Measurements from ENCODE around the gene DNLZ. TPM values are rescaled to one million over a fixed set of nuclear protein-coding genes. Genes with fewer than 3 reads are reported as not detected.
A peak's percentile ranks its signal among the peaks of the same experiment; 100 is the strongest.

The DNLZ gene
- total RNA-seq, 1 donor from 2014 or later = 27.1 TPM

GRCh38 chr9:136403915-136404800 lies 40.6 kb upstream of the DNLZ start:
- ChIA-PET CTCF (no interaction called here), POLR2A (interaction anchor here (0.5 to 2.0 kb wide), 7 partner anchors 9 to 836 kb away, joined by 3 to 9 read pairs (median 4); partner anchors contain the start of gene DNLZ)
- H3K27me3 Mint-ChIP-seq = no peaks in the 10 kb centered on the region
- DNase-seq (no peak), ATAC-seq (ENCODE audit: low read depth) (peak; percentile 18)
- intact Hi-C loops (cut with micrococcal nuclease) = loop anchor here (5.0 to 10.0 kb wide), 2 partner anchors 159 to 287 kb away; partner anchors contain the start of genes QSOX2 and TMEM250
- TF ChIP-seq, protein P1, sequence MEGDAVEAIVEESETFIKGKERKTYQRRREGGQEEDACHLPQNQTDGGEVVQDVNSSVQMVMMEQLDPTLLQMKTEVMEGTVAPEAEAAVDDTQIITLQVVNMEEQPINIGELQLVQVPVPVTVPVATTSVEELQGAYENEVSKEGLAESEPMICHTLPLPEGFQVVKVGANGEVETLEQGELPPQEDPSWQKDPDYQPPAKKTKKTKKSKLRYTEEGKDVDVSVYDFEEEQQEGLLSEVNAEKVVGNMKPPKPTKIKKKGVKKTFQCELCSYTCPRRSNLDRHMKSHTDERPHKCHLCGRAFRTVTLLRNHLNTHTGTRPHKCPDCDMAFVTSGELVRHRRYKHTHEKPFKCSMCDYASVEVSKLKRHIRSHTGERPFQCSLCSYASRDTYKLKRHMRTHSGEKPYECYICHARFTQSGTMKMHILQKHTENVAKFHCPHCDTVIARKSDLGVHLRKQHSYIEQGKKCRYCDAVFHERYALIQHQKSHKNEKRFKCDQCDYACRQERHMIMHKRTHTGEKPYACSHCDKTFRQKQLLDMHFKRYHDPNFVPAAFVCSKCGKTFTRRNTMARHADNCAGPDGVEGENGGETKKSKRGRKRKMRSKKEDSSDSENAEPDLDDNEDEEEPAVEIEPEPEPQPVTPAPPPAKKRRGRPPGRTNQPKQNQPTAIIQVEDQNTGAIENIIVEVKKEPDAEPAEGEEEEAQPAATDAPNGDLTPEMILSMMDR (IDR thresholded peaks at IDR 0.05) = no peak
- H3K27ac Mint-ChIP-seq = peak overlapping the region; percentile 85
- peak overlapping the region; percentile 52 for H3K4me3 Mint-ChIP-seq
- H3K9me3 Mint-ChIP-seq = no peaks in the 10 kb centered on the region
- peaks cover 50% of the 10 kb centered on the region for H3K36me3 Mint-ChIP-seq (ENCODE audit: low read depth)
- peaks cover 59% of the 10 kb centered on the region for H3K4me1 Mint-ChIP-seq

GRCh38 chr9:136403538-136403914 lies 40.0 kb upstream of the DNLZ start:
- no peaks in the 10 kb centered on the region for H3K27me3 Mint-ChIP-seq
- ChIA-PET CTCF (no interaction called here), POLR2A (interaction anchor here (1.0 to 2.0 kb wide), 5 partner anchors 10 to 837 kb away, joined by 3 to 9 read pairs (median 4); partner anchors contain the start of gene DNLZ)
- DNase-seq (peak; percentile 37), ATAC-seq (ENCODE audit: low read depth) (peak; percentile 73)
- intact Hi-C loops (cut with micrococcal nuclease) = loop anchor here (5.0 to 10.0 kb wide), 2 partner anchors 159 to 286 kb away; partner anchors contain the start of genes QSOX2 and TMEM250
- H3K4me3 Mint-ChIP-seq = peak overlapping the region; percentile 35
- H3K36me3 Mint-ChIP-seq (ENCODE audit: low read depth) = peaks cover 48% of the 10 kb centered on the region
- H3K27ac Mint-ChIP-seq = peak overlapping the region; percentile 85
- no peaks in the 10 kb centered on the region for H3K9me3 Mint-ChIP-seq
- peaks cover 59% of the 10 kb centered on the region for H3K4me1 Mint-ChIP-seq
- TF ChIP-seq, protein P1 (IDR thresholded peaks at IDR 0.05) = no peak

GRCh38 chr9:136402067-136402466 lies 38.5 kb upstream of the DNLZ start:
- ATAC-seq (ENCODE audit: low read depth) = no peak

DNA sequence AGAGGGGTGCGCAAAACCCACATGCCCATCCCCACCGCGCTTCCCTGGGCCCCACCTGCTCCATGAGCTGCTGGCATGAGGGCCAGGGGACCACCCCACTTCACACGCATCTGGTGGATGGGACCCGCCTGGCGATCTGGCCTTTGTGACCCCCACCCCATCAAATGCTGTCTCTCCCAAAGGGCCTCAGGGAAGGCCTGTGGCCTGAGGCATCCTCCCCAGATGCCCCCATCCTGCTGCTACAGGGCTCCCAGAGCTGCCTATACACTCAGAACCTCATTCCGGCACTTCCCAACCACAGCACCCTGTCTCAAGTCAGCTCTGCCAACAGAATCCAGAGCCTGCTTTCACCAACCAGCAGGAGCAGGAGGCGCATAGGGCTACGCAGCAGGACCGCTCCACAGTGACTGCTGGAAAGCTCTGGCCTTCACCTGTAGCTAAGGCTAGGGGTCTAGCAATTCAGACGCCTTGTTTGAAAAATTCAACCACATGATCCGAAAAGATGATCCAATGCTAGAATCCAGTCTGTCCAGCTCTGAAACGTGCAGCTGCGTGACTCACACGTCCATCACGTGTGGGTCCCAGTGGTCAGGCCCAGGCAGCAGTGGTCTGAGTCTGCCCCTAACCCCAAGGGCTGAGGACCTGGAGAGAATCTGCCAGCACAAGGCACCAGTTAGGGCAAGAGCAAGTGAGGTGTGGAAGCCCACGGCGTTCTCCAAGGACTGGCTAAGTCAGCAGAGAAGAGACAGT lies 37.8 kb upstream of the DNLZ start:
- ChIA-PET POLR2A (interaction anchor here (0.5 to 2.8 kb wide), 4 partner anchors 8 to 45 kb away, joined by 4 to 14 read pairs (median 8); partner anchors contain the start of gene DNLZ), CTCF (interaction anchor here (1.5 kb wide), 4 partner anchors 8 to 38 kb away, joined by 3 to 8 read pairs (median 6); partner anchors contain the start of gene DNLZ)
- TF ChIP-seq, protein P1 (IDR thresholded peaks at IDR 0.05) = no peak
- no peak overlapping the region for H3K4me3 Mint-ChIP-seq
- intact Hi-C loops (cut with micrococcal nuclease) = loop anchor here (5.0 to 10.0 kb wide), 2 partner anchors 157 to 284 kb away; partner anchors contain the start of genes QSOX2 and TMEM250
- ATAC-seq (ENCODE audit: low read depth) (no peak), DNase-seq (no peak)
- no peaks in the 10 kb centered on the region for H3K9me3 Mint-ChIP-seq
- H3K4me1 Mint-ChIP-seq = peaks cover 54% of the 10 kb centered on the region
- peaks cover 52% of the 10 kb centered on the region for H3K36me3 Mint-ChIP-seq (ENCODE audit: low read depth)
- H3K27ac Mint-ChIP-seq = peak overlapping the region; percentile 24
- no peaks in the 10 kb centered on the region for H3K27me3 Mint-ChIP-seq

More at GRCh38 chr9:136402067-136402466, 38.5 kb upstream of the DNLZ start:
- H3K9me3 Mint-ChIP-seq = no peaks in the 10 kb centered on the region
- peaks cover 54% of the 10 kb centered on the region for H3K4me1 Mint-ChIP-seq
- H3K27ac Mint-ChIP-seq = peak overlapping the region; percentile 56
- TF ChIP-seq, protein P1 (IDR thresholded peaks at IDR 0.05) = no peak
- ChIA-PET POLR2A (interaction anchor here (1.7 to 2.8 kb wide), 2 partner anchors 8 to 39 kb away, joined by 10 to 14 read pairs; partner anchors contain the start of gene DNLZ), CTCF (interaction anchor here (1.5 kb wide), 3 partner anchors 10 to 39 kb away, joined by 3 to 8 read pairs (median 4); partner anchors contain the start of gene DNLZ)
- H3K4me3 Mint-ChIP-seq = no peak overlapping the region
- peaks cover 49% of the 10 kb centered on the region for H3K36me3 Mint-ChIP-seq (ENCODE audit: low read depth)
- no peaks in the 10 kb centered on the region for H3K27me3 Mint-ChIP-seq
- no peak for DNase-seq
- intact Hi-C loops (cut with micrococcal nuclease) = loop anchor here (5.0 to 10.0 kb wide), 2 partner anchors 157 to 285 kb away; partner anchors contain the start of genes QSOX2 and TMEM250

All from activated B cell treated with CpG ODN at 0.5 μM for 24 hours (primary cell).